H1 (cell line): ENCODE results near the gene PPM1F. TPM values are rescaled to one million over a fixed set of nuclear protein-coding genes. Genes with fewer than 3 reads are reported as not detected.

ENCODE experiments used
- ATF2 ChIP-seq: IDR thresholded peaks from 2 replicates; pipeline ENCODE4 v1.6.1; 2012; ENCODE audit warnings: low read length, inconsistent platforms
- RAD21 ChIP-seq, 2 experiments: IDR thresholded peaks in 1 of 2; conservative IDR thresholded peaks in 1 of 2; 2 replicates each; pipeline ENCODE4 v1.6.1; 2011; ENCODE audit warnings: low read depth in 2 of 2, low read length in 2 of 2, improper control_type of control experiment in 1 of 2, inconsistent platforms in 1 of 2, mild to moderate bottlenecking in 1 of 2, moderate library complexity in 1 of 2
- polyA plus RNA-seq, 7 experiments: library from polyadenylated mRNA; depleted of rRNA in 3 of 7; stranded (reverse) in 5 of 7; unstranded in 2 of 7; fragments of >200 nt in 5 of 7; fragments of 200-250 nt in 2 of 7; gene quantifications; 1 replicate in 5 of 7; 2 replicates in 1 of 7; 4 replicates in 1 of 7; pipeline versions ENCODE4 v1.2.1 to v1.2.3, GENCODE V29; 2011 to 2013; ENCODE audit warnings: missing spikeins in 2 of 7, mixed read lengths in 2 of 7
- total RNA-seq: library from RNA; stranded (reverse); fragmentation: NEBNext Ultra II Directional; extraction: Animal tissue kit (Norgen Biotek cat#: 25700); gene quantifications from 2 replicates; pipeline ENCODE4 v1.2.1, GENCODE V29; 2021

The PPM1F gene
- total and polyA plus RNA-seq, 2 of the 8 experiments (the other 6 are each of a cell fraction or from before 2014, with no cell fraction given): 12.4 to 22.8 TPM

GRCh38 chr22:21942407-21943343 lies 10.0 kb downstream of the PPM1F start (continued):
- TF ChIP-seq RAD21 (IDR thresholded peaks at IDR 0.05 in 1 of 2, conservative IDR thresholded peaks at IDR 0.05 in 1 of 2; ENCODE audit: low read depth in 2 of 2, low read length in 2 of 2) (no peak), ATF2 (no peak)
